GM18519 (cell line): ENCODE data around the gene RNF169.

Source experiments
- ATAC-seq: cut with Tn5 transposase; IDR thresholded peaks from one replicate; pipeline ENCODE4 v1.9.1; 2021; ENCODE audit warnings: mild to moderate bottlenecking, moderate library complexity; ENCODE audit not compliant: unreplicated experiment, low FRiP score

Gene RNF169

GRCh38 chr11:74860743-74861142 is 112.1 kb downstream of the RNF169 start:
- ATAC-seq = no peak

- ATAC-seq = no peak
These were observed 114.8 kb downstream of the RNF169 start for GRCh38 chr11:74863410-74863809.

GRCh38 chr11:74866557-74866956 is 117.9 kb downstream of the RNF169 start:
- ATAC-seq = no peak

- ATAC-seq = no peak
These were observed 121.8 kb downstream of the RNF169 start for GRCh38 chr11:74870485-74870884.

GRCh38 chr11:74871037-74871436 is 122.4 kb downstream of the RNF169 start:
- no peak for ATAC-seq

GRCh38 chr11:74877132-74877531 is 128.5 kb downstream of the RNF169 start:
- no peak for ATAC-seq
